SKM-1 treated with dmso at 0.1 percent for 144 hours (cell line): Measurements from ENCODE around the gene SEMA4D.

Source experiments
- DNase-seq: peaks from one replicate; lab custom pipeline; 2025; ENCODE audit not compliant: unreplicated experiment; lab: John Stamatoyannopoulos, UW

Gene SEMA4D

GRCh38 chr9:89497978-89498851 lies at the start of gene SEMA4D:
SEMA4D (minus strand) TSS chr9:89498113; CDS start chr9:89405456, 92,657 bp downstream.
- DNase-seq: peak; percentile 63

GRCh38 chr9:89547000-89547399 lies 49.1 kb upstream of the SEMA4D start:
- DNase-seq: no peak

- DNase-seq: no peak
These were observed 46.4 kb upstream of the SEMA4D start for GRCh38 chr9:89544279-89544661.

- no peak for DNase-seq
These were observed 45.8 kb upstream of the SEMA4D start for GRCh38 chr9:89543621-89544278.

GRCh38 chr9:89543111-89543510 lies 45.2 kb upstream of the SEMA4D start:
- DNase-seq: no peak

- DNase-seq: no peak
These were observed 44.6 kb upstream of the SEMA4D start for GRCh38 chr9:89542401-89543021.

GRCh38 chr9:89541798-89542197 lies 43.9 kb upstream of the SEMA4D start:
- DNase-seq: no peak

- DNase-seq: no peak
These were observed 41.5 kb upstream of the SEMA4D start for GRCh38 chr9:89539374-89539773.

- DNase-seq: no peak
These were observed 41.0 kb upstream of the SEMA4D start for GRCh38 chr9:89538871-89539270.

- DNase-seq: no peak
These were observed 39.3 kb upstream of the SEMA4D start for GRCh38 chr9:89537166-89537565.

- no peak for DNase-seq
These were observed 38.7 kb upstream of the SEMA4D start for GRCh38 chr9:89536600-89536999.

- peak; percentile 30 for DNase-seq
These were observed 38.2 kb upstream of the SEMA4D start for GRCh38 chr9:89536145-89536574.

- no peak for DNase-seq
These were observed 37.5 kb upstream of the SEMA4D start for GRCh38 chr9:89535461-89535860.

GRCh38 chr9:89534515-89535287 lies 36.8 kb upstream of the SEMA4D start:
- DNase-seq: no peak

GRCh38 chr9:89533411-89534095 lies 35.6 kb upstream of the SEMA4D start:
- DNase-seq: no peak

GRCh38 chr9:89532944-89533343 lies 35.0 kb upstream of the SEMA4D start:
- no peak for DNase-seq

- no peak for DNase-seq
These were observed 34.6 kb upstream of the SEMA4D start for GRCh38 chr9:89532478-89532877.

GRCh38 chr9:89531766-89532165 lies 33.9 kb upstream of the SEMA4D start:
- no peak for DNase-seq

GRCh38 chr9:89530726-89531125 lies 32.8 kb upstream of the SEMA4D start:
- DNase-seq: no peak

GRCh38 chr9:89529243-89530035 lies 31.5 kb upstream of the SEMA4D start:
- DNase-seq: no peak
